ENCODE measurements around the gene KIF19.

- TF ChIP-seq CTCF (IDR thresholded peaks at IDR 0.05) = no peak
- no peak for TF ChIP-seq POLR2A (IDR thresholded peaks at IDR 0.05)
Measured at GRCh38 chr17:74290340-74290739, 35.7 kb upstream of the KIF19 start.

Measured in heart left ventricle (tissue), 13 donors.